C1 segment of cervical spinal cord (tissue), 14 donors: Measurements from ENCODE around the gene SLC19A2.
A peak's percentile ranks its signal among the peaks of the same experiment; 100 is the strongest.
"Not testable (repeated sequence)": the region's sequence is repeated elsewhere in the genome, so short reads cannot be mapped to it uniquely, and the experiment has no call there.

ENCODE experiments used
- DNase-seq, 14 donors: peaks; one replicate each; lab custom pipeline; 2025; lab: John Stamatoyannopoulos, UW

The SLC19A2 gene, protein sequence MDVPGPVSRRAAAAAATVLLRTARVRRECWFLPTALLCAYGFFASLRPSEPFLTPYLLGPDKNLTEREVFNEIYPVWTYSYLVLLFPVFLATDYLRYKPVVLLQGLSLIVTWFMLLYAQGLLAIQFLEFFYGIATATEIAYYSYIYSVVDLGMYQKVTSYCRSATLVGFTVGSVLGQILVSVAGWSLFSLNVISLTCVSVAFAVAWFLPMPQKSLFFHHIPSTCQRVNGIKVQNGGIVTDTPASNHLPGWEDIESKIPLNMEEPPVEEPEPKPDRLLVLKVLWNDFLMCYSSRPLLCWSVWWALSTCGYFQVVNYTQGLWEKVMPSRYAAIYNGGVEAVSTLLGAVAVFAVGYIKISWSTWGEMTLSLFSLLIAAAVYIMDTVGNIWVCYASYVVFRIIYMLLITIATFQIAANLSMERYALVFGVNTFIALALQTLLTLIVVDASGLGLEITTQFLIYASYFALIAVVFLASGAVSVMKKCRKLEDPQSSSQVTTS

DNA sequence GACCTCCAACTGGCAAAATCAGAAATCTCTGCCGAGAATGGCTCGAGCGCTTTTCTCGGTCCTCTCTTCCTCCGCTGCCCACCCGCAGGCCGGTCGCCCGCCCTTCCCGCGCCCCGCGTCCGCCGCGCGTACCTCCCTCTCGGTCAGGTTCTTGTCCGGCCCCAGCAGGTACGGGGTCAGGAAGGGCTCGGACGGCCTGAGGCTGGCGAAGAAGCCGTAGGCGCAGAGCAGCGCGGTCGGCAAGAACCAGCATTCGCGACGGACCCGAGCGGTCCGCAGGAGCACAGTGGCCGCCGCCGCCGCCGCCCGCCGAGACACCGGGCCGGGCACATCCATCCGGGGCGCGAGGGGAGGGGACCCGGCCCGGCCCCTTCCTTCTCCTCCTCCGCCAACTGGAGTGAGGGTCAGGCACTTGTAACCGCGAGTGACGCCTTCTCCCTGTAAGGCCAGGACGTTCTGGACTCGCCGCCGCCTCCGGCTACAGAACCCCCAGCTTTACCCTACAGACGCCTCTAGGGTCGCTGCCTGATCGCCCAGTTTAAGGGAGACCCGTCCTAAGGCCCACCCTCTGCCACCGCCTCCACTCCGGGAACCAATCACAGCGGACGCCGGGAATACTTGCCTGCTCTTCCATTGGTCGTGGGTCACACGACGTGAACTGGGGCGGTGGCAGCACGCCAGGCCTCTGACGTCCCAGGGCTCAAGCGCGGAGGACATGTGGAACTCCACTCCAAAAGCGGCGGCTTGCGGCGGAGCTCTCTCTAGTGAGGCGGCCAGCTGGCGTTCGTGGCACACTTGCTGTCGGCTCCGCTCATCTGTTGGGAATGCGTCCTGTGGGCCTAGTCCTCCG is at the start of gene SLC19A2:
SLC19A2 (minus strand) TSS at position 514 of the 850 bp plus-strand sequence; CDS start at position 336, 178 bp downstream.
- DNase-seq, result peak; percentile 93 to 99 (median 98)

- DNase-seq, result no peak
These were observed 48.9 kb upstream of the SLC19A2 start for GRCh38 chr1:169534653-169535052.

- DNase-seq, result not testable (repeated sequence)
These were observed 47.9 kb upstream of the SLC19A2 start for GRCh38 chr1:169533528-169534190.

DNA sequence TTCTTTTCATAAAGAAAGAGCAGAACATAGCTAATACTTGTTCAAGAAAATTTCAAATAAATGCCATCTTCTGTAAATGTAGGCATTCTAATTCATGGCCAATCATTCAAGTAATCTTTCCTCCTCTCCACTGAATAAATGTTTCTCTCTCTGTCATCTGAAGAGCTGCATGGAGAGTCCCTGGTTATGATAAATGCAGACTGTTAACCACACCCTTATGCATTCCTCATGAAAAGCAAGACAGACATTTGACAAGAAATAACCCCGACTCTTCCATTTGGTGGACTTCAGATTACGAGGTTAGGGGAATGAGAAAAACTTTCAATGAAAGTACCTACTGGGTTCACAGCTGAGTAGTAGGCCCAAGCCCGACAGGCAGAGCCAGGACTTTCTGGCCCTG is 44.7 kb upstream of the SLC19A2 start:
- DNase-seq, result no peak

- no peak for DNase-seq
These were observed 43.4 kb upstream of the SLC19A2 start for GRCh38 chr1:169529068-169529642.

DNA sequence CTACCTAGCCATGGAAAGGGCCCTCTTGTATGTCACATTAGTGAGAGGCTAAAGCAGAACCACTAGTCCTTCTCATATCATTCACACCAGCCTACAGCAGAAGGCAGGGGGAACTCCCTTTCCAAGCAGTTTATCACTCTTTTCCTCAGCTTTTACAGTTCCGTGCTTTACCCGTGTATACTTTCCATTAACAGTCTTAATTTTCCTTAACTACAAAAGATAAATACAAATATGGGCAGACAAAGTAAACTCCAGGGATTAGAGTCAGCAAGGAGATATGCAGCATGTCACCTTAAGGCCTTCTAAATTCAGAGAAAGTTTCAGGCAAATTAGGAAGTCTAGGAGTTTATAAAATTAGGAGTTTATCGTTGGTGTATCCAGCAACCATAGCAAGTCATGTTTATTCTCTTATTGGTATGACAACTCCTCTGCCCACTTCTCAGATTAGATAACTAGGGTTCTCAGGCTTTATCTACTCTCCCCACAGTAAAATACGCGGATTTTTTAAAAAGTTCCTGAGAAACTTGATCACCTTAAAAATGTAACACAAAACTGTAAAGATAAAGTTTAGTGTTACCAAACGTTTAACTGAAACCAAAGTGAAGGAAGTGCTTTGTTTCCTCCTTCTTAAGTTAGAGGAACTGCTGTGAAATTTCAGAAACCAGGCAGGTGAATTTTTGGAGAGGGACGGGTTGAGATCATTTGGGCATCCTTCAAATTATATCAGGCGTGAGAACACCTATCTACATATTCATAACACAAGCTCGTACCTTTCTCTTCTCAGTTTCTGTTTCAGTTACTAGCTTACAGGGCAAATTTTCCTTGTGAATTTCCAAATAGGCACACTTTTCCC is 42.7 kb upstream of the SLC19A2 start:
- DNase-seq, result no peak

DNA sequence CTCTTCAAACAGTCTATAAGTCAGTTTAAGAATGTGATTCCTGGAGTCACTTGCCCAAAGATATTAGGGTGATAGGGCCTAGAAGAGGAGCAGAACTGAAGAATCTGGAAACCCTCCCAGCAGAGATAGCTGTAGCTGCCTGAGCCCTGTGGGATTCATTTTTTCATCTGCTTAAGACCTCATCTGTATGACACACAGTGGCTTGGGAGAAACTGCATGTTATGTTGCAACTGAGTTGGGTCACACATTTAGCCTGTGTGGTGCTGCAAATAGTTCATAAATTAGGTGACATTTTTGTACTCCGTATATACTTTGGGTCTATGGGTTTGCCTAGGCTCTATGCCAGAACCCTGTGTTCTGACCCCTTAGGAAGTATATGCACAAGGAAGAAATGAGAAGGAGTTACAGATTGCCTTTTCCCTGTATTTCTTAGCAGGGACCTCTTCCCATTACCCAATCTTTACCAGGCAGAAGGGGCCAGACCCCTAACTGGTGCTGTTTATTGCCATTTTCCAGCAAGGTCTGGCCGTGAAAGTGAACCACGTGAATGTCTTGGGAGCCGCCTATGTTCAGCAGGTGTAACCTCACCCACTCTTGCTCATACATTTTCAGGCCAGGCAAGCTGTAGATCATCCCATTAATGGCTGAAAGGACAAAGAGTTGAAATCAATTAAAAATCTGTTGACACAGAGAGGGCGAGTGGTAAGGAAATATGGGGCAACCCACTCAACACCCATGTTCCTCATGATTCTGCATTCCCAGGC is 41.9 kb upstream of the SLC19A2 start:
- DNase-seq, result no peak

- DNase-seq, result no peak
These were observed 41.3 kb upstream of the SLC19A2 start for GRCh38 chr1:169527001-169527400.

- no peak for DNase-seq
These were observed 40.5 kb upstream of the SLC19A2 start for GRCh38 chr1:169526120-169526832.

DNA sequence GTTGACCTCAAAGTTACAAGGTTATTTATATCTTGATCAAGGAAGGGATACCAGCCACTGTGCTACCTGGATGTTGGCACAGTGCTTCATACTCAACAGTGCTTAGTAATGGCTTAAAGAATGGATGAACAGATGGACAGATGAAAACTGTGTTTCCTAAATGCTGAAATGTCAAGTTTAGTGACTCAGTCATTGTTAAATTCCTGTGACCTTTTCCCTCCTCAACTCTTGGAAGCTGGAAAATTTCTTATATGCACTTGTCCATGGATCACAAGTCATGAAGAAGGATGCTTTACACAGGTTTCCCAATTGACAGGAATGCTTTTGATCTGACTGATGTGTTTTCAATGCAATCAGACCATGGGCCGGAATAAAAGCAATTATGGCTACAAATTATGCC is 39.6 kb upstream of the SLC19A2 start:
- DNase-seq, result no peak

DNA sequence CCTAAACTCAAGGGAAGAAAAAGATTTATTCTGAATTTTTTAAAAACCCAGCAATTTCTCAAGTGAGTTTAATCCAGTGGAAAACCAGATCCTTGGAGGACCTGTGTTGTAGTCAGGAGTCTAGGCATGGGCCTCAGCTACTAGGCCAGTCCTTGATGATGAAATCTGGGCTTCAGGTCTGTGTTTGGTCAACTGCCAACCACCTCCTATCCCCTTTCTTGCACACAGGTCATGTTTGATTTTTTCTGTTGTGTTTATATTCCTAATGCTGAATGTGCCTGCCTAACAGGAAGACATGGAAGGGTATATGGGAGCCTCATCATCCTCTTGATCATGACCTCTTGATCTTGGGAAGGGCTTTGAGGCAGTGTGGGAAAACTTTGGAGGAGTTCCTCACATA is 38.2 kb upstream of the SLC19A2 start:
- no peak for DNase-seq

GRCh38 chr1:169521226-169521625 is 35.5 kb upstream of the SLC19A2 start:
- no peak for DNase-seq

DNA sequence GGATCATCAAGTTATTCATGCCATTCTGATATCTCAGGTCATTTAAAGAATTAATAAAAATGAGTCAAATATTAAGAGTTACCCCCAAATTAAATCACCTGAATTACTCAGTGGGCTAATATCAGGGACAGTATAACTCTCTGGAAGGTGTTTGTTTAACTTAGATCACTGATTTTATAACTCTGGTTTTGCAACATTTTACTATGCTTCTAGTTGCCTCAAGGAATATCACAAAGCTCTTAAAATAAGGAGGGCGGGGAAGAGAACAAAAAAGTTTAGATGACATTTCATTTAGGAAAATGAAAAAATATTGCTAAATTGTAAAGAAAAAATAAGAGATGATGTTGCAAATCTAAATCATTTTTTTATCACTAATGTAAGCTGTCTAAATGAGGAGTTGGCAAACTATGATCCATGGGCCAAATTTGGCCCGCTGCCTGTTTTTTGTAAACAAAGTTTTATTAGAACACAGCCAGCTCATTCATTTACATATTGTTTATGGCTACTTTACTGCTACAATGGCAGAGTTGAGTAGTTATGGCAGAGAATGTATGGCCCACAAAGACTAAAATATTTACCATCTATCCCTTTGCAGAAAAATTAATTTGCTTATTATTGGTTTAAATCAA is 31.9 kb upstream of the SLC19A2 start:
- no peak for DNase-seq

- no peak for DNase-seq
These were observed 29.9 kb upstream of the SLC19A2 start for GRCh38 chr1:169515641-169516040.

DNA sequence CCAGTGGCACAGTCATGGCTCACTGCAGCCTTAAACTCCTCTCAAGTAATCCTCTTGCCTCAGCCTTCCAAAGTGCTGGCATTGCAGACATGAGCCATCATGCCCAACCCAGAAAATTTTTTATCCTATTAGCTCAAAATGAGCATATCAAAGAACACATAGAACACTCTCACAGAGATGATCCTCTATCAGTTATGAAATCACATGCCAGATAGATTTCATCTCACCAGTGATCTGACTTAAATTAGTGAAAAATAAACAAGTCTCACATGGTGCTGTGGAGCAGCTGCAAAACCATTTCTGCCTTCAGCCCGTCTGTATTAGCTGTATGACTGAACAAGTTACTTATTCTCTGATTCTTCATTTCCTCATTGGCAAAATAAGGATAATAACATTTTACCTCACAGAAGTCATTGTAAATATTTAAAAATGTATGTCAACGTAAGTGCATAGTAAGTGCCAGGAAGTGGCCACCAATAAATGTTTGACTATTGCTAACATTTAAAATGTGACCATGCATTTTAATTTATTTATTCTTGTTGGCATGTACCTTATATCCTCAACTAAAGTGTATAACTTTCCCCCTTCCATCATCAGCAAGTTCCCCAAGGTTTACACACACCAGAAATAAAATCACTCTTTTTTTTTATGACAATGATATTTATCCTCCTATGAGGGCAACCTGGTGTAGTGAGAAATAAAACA is 29.0 kb upstream of the SLC19A2 start:
- DNase-seq, result no peak

DNA sequence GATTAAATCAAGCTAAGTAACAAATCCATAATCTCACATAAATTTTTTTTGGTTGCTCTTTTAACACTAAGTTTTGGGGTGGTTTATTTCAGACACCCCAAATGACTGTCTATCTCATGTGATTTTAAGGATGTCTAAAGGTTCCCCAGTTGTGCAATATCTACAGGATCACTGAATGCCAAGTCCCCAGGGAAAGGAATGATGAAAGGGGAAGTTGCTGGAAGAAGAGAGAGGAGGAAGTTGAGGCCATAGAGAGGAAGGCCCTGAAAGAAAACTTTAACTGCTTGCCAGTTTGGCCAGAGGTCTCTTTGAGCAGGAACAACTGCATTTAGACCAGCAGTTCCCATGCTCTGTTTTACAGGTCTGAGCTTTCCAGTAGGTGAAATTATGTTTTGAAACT is 27.5 kb upstream of the SLC19A2 start:
- DNase-seq, result no peak

DNA sequence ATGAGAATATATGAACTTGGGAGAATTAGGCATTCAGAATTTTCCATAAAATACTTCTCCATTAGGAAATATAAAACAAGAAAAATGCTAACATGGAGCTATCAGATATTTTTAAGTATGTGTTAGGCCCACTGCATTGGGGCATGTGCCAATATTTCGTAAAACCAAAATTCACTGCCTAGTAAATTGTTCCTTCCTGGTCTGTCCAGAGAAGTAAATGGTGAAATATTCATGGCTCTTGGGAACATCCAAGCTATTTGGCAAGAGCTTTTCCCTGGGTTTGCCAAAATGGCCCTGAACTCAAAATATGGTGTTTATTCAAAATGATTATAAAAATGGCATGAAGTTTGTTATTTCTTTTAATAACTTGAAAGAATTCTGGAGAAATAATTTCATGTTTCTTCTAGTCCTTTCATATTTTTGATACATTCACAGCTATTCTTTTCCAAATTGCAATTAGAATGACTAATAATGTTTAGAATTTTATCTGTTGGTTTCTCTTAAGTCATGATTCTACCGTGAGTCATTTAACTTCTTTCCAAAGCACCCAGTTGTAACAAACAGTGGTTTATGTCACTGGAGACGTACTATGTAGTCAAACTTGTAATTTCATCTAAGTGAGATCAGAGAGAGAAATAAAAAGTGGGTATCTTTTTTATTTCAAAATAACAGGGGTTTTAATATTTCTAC is 25.7 kb upstream of the SLC19A2 start:
- DNase-seq, result no peak

- no peak for DNase-seq
These were observed 24.3 kb upstream of the SLC19A2 start for GRCh38 chr1:169510060-169510459.
